Measurements from ENCODE around the gene CPED1. TPM values are rescaled to one million over a fixed set of nuclear protein-coding genes. Genes with fewer than 3 reads are reported as not detected.

Gene CPED1
- total RNA-seq, 1 experiment from 2014 or later, result 0.13 TPM

- Histone ChIP-seq H2BK20ac (ENCODE audit: low read depth, low read length, poor library complexity, severe bottlenecking) (no peak overlapping the region), H2BK120ac (ENCODE audit: low read depth, low read length, poor library complexity, severe bottlenecking) (no peak overlapping the region), H2BK15ac (ENCODE audit: low read depth, low read length) (no peak overlapping the region), H3K56ac (ENCODE audit: insufficient read length, low read depth, low read length) (no peak overlapping the region), H3K79me2 (ENCODE audit: insufficient read depth, low read length) (no peaks in the 10 kb centered on the region), H4K91ac (ENCODE audit: insufficient read length, low read depth, low read length) (no peak overlapping the region), H3K18ac (ENCODE audit: insufficient read length, low read depth, low read length) (no peak overlapping the region), H2AFZ (ENCODE audit: low read length) (no peak overlapping the region), H3K4me1 (ENCODE audit: insufficient read depth, low read length) (no peaks in the 10 kb centered on the region), H3K9ac (ENCODE audit: extremely low read depth, insufficient read length, low read length) (no peak overlapping the region), H3K4ac (ENCODE audit: low read depth, low read length) (no peak overlapping the region), H2BK12ac (ENCODE audit: insufficient read length, low read depth, low read length) (no peak overlapping the region), H3K14ac (ENCODE audit: insufficient read depth, low read length) (no peak overlapping the region), H3K4me2 (ENCODE audit: insufficient read depth, insufficient read length, low read length) (no peak overlapping the region), H3K23ac (ENCODE audit: insufficient read length, low read depth, low read length) (no peak overlapping the region), H3K27me3 (ENCODE audit: insufficient read depth, low read length) (no peaks in the 10 kb centered on the region; the same call in 1 of the 2 replicates), H3T11ph (ENCODE audit: low read length) (no peak overlapping the region), H2BK5ac (ENCODE audit: insufficient read length, low read length) (no peak overlapping the region), H4K20me1 (ENCODE audit: control insufficient read depth, insufficient read depth, insufficient read length) (no peaks in the 10 kb centered on the region), H3K9me3 (ENCODE audit: control insufficient read depth, low read depth, low read length) (no peaks in the 10 kb centered on the region), H3K79me1 (ENCODE audit: insufficient read depth, low read depth, low read length, poor library complexity, severe bottlenecking) (no peaks in the 10 kb centered on the region), H2AK5ac (ENCODE audit: insufficient read length, low read length) (no peak overlapping the region), H4K5ac (ENCODE audit: insufficient read length, low read depth, low read length) (no peak overlapping the region), H3K27ac (ENCODE audit: insufficient read length, low read depth, low read length) (no peak overlapping the region), H3K23me2 (ENCODE audit: insufficient read length, low read depth, low read length, poor library complexity, severe bottlenecking) (no peaks in the 10 kb centered on the region), H4K8ac (replicated peaks; ENCODE audit: insufficient read length, low read depth, low read length) (no peak overlapping the region)
- no peak for DNase-seq
- no peaks in the 10 kb centered on the region for H3K4me1 Mint-ChIP-seq
- no peak for TF ChIP-seq CTCF (conservative IDR thresholded peaks at IDR 0.05)
- H3K27me3 Mint-ChIP-seq (ENCODE audit: low read depth), result no peaks in the 10 kb centered on the region
- no peaks in the 10 kb centered on the region for H3K36me3 Mint-ChIP-seq (ENCODE audit: insufficient read depth in 1 of 3, low read depth in 3 of 3)
- H3K27ac Mint-ChIP-seq, result no peak overlapping the region
- no CpG with 5 or more reads among the region's 3 CpGs for WGBS (ENCODE audit: extremely low coverage, insufficient read length, low lambda C conversion rate)
- H3K4me3 Mint-ChIP-seq, result no peak overlapping the region
- H3K9me3 Mint-ChIP-seq, result no peaks in the 10 kb centered on the region
These were observed 46.7 kb upstream of the CPED1 start for GRCh38 chr7:120941856-120942255.

Data from H9 (cell line).